ENCODE data around the gene STK24.

Gene STK24

GRCh38 chr13:98549728-98550317 lies 27.1 kb downstream of the STK24 start:
- H3K4me3 Mint-ChIP-seq = no peak overlapping the region
- DNase-seq = no peak
- H3K36me3 Mint-ChIP-seq (ENCODE audit: low read depth) = peaks cover 74% of the 10 kb centered on the region
- peaks cover 57% of the 10 kb centered on the region for H3K4me1 Mint-ChIP-seq
- H3K9me3 Mint-ChIP-seq = peaks cover 31% of the 10 kb centered on the region
- TF ChIP-seq, protein P1, sequence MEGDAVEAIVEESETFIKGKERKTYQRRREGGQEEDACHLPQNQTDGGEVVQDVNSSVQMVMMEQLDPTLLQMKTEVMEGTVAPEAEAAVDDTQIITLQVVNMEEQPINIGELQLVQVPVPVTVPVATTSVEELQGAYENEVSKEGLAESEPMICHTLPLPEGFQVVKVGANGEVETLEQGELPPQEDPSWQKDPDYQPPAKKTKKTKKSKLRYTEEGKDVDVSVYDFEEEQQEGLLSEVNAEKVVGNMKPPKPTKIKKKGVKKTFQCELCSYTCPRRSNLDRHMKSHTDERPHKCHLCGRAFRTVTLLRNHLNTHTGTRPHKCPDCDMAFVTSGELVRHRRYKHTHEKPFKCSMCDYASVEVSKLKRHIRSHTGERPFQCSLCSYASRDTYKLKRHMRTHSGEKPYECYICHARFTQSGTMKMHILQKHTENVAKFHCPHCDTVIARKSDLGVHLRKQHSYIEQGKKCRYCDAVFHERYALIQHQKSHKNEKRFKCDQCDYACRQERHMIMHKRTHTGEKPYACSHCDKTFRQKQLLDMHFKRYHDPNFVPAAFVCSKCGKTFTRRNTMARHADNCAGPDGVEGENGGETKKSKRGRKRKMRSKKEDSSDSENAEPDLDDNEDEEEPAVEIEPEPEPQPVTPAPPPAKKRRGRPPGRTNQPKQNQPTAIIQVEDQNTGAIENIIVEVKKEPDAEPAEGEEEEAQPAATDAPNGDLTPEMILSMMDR (IDR thresholded peaks at IDR 0.05) = no peak
- no peak overlapping the region for H3K27ac Mint-ChIP-seq
- peaks cover 2% of the 10 kb centered on the region for H3K27me3 Mint-ChIP-seq (ENCODE audit: low read depth, poor library complexity)

DNA sequence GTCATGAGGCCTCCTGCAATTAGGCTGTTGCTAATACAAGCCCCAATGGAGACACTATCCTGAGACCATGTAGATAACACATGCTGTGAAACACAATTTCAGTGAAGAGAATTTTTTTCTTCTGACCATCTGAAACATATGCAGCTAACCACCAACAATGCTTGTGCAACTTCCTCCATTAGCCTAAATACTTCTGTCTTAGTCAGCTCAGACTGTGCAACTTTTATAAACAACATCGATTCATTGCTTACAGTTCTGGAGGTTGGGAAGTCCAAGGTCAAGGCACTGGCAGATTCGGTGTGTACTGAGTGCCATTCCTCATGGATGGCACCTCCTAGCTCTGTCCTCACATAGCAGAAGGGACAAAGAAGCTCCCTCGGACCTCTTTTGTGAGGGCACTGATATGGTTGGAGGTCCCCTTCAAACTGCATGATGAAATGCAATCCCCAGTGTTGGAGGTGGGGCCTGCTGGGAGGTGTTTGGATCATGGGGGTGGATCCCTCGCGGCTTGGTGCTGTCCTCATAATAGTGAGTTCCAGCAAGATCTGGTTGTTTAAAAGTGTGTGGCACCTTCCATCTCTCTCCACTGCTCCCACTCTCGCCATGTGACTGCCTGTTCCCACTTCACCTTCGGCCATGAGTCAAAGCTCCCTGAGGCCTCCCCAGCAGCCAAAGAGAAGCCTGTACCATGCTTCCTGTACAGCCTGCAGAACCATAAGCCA lies 27.7 kb downstream of the STK24 start:
- Mint-ChIP-seq H3K4me3 (no peak overlapping the region), H3K9me3 (peaks cover 31% of the 10 kb centered on the region), H3K27me3 (ENCODE audit: low read depth, poor library complexity) (peaks cover 2% of the 10 kb centered on the region), H3K27ac (peak overlapping the region; percentile 61), H3K36me3 (ENCODE audit: low read depth) (peaks cover 71% of the 10 kb centered on the region), H3K4me1 (peaks cover 60% of the 10 kb centered on the region)
- no peak for DNase-seq
- TF ChIP-seq, protein P1 (IDR thresholded peaks at IDR 0.05) = no peak

- H3K27ac Mint-ChIP-seq = peak overlapping the region; percentile 70
These were observed 28.7 kb downstream of the STK24 start for GRCh38 chr13:98548230-98548629.

DNA sequence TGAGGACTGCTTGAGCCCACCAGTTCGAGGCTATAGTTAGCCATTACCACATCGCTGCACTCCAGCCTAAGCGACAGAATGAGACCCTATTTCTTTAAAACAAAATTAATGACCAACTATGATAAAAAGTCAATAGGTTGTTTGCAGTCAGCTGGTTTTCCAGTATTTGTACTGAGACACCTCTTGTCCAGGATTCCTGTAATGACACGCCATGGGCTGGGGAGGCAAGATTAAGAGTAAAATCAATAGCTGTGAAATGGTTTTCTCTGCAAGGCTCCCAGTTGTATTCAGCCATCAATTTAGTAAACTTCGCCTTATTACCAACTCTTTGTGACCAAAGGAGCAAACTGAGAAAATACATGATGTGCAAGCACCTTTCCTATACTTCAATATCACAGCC lies 29.5 kb downstream of the STK24 start:
- Mint-ChIP-seq H3K27ac (peak overlapping the region; percentile 84), H3K4me3 (no peak overlapping the region), H3K36me3 (ENCODE audit: low read depth) (peaks cover 57% of the 10 kb centered on the region), H3K27me3 (ENCODE audit: low read depth, poor library complexity) (no peaks in the 10 kb centered on the region), H3K4me1 (peaks cover 63% of the 10 kb centered on the region), H3K9me3 (peaks cover 31% of the 10 kb centered on the region)
- TF ChIP-seq, protein P1 (IDR thresholded peaks at IDR 0.05) = no peak
- no peak for DNase-seq

More at GRCh38 chr13:98548230-98548629, 28.7 kb downstream of the STK24 start:
- H3K4me1 Mint-ChIP-seq = peaks cover 60% of the 10 kb centered on the region
- no peak for DNase-seq
- peaks cover 63% of the 10 kb centered on the region for H3K36me3 Mint-ChIP-seq (ENCODE audit: low read depth)
- no peaks in the 10 kb centered on the region for H3K27me3 Mint-ChIP-seq (ENCODE audit: low read depth, poor library complexity)
- no peak overlapping the region for H3K4me3 Mint-ChIP-seq
- peaks cover 31% of the 10 kb centered on the region for H3K9me3 Mint-ChIP-seq
- TF ChIP-seq, protein P1 (IDR thresholded peaks at IDR 0.05) = no peak

GRCh38 chr13:98546402-98546801 lies 30.5 kb downstream of the STK24 start:
- TF ChIP-seq, protein P1 (IDR thresholded peaks at IDR 0.05) = no peak
- peaks cover 23% of the 10 kb centered on the region for H3K9me3 Mint-ChIP-seq
- no peaks in the 10 kb centered on the region for H3K27me3 Mint-ChIP-seq (ENCODE audit: low read depth, poor library complexity)
- no peak overlapping the region for H3K27ac Mint-ChIP-seq
- H3K36me3 Mint-ChIP-seq (ENCODE audit: low read depth) = peaks cover 47% of the 10 kb centered on the region
- no peak overlapping the region for H3K4me3 Mint-ChIP-seq
- no peak for DNase-seq
- peaks cover 67% of the 10 kb centered on the region for H3K4me1 Mint-ChIP-seq

Measured in nephron progenitor cell (in vitro differentiated cells).